HEK293 (cell line): Measurements from ENCODE around the gene SYNGR3.

Source experiments
- HOXD13 ChIP-seq: sonication (generic); formaldehyde crosslinking; IDR thresholded peaks from 2 replicates; pipeline ENCODE4 v1.8.0; 2022; ENCODE audit warnings: missing genetic modification reagents, borderline replicate concordance
- KLF10 ChIP-seq: fragments of 450-650 bp; IDR thresholded peaks from 2 replicates; pipeline ENCODE4 v1.5.1; 2018; ENCODE audit warnings: missing biosample characterization, mild to moderate bottlenecking, missing genetic modification characterization
- MYNN ChIP-seq: fragments of 450-650 bp; formaldehyde crosslinking; IDR thresholded peaks from 2 replicates; pipeline ENCODE4 v1.5.1; 2016; ENCODE audit warnings: missing biosample characterization, missing genetic modification characterization, borderline replicate concordance
- PRDM2 ChIP-seq: fragments of 450-650 bp; formaldehyde crosslinking; IDR thresholded peaks from 2 replicates; pipeline ENCODE4 v1.5.1; 2016; ENCODE audit warnings: missing biosample characterization, missing genetic modification characterization, borderline replicate concordance
- TCF7L2 ChIP-seq: IDR thresholded peaks from 2 replicates; pipeline ENCODE4 v1.6.1; 2011; ENCODE audit warnings: low read depth, mild to moderate bottlenecking, inconsistent platforms, low read length, moderate library complexity, borderline replicate concordance
- YY2 ChIP-seq: fragments of 450-650 bp; formaldehyde crosslinking; IDR thresholded peaks from 2 replicates; pipeline ENCODE4 v1.5.1; 2016; ENCODE audit warnings: missing biosample characterization, missing genetic modification characterization
- ZBTB20 ChIP-seq: fragments of 450-650 bp; formaldehyde crosslinking; IDR thresholded peaks from 2 replicates; pipeline ENCODE4 v1.5.1; 2016; ENCODE audit warnings: missing biosample characterization, missing genetic modification characterization
- ZBTB7A ChIP-seq: fragments of 450-650 bp; formaldehyde crosslinking; IDR thresholded peaks from 2 replicates; pipeline ENCODE4 v1.5.1; 2016; ENCODE audit warnings: low read depth, missing biosample characterization, missing genetic modification characterization
- ZNF155 ChIP-seq: fragments of 450-650 bp; formaldehyde crosslinking; IDR thresholded peaks from 2 replicates; pipeline ENCODE4 v1.5.1; 2016; ENCODE audit warnings: missing biosample characterization, missing genetic modification characterization
- ZNF184 ChIP-seq: fragments of 450-650 bp; IDR thresholded peaks from 2 replicates; pipeline ENCODE4 v1.5.1; 2018; ENCODE audit warnings: missing biosample characterization, mild to moderate bottlenecking, missing genetic modification characterization
- ZNF2 ChIP-seq: fragments of 450-650 bp; formaldehyde crosslinking; IDR thresholded peaks from 2 replicates; pipeline ENCODE4 v1.5.1; 2016; ENCODE audit warnings: missing biosample characterization, missing genetic modification characterization
- ZNF24 ChIP-seq: fragments of 450-650 bp; formaldehyde crosslinking; IDR thresholded peaks from 2 replicates; pipeline ENCODE4 v1.5.1; 2016; ENCODE audit warnings: missing biosample characterization, missing genetic modification characterization
- ZNF501 ChIP-seq: fragments of 450-650 bp; formaldehyde crosslinking; IDR thresholded peaks from 2 replicates; pipeline ENCODE4 v1.5.1; 2016; ENCODE audit warnings: missing biosample characterization, missing genetic modification characterization
- ZNF514 ChIP-seq: fragments of 450-650 bp; formaldehyde crosslinking; IDR thresholded peaks from 2 replicates; pipeline ENCODE4 v1.5.1; 2016; ENCODE audit warnings: missing biosample characterization, missing genetic modification characterization
- ZNF626 ChIP-seq: fragments of 450-650 bp; sonication (Bioruptor Pico); formaldehyde crosslinking; IDR thresholded peaks from 2 replicates; pipeline ENCODE4 v1.5.1; 2018; ENCODE audit warnings: missing biosample characterization, missing genetic modification characterization, inconsistent platforms
- ZNF837 ChIP-seq: fragments of 450-650 bp; formaldehyde crosslinking; IDR thresholded peaks from 2 replicates; pipeline ENCODE4 v1.5.1; 2016; ENCODE audit warnings: missing biosample characterization, missing genetic modification characterization
- ZNF843 ChIP-seq: fragments of 450-650 bp; formaldehyde crosslinking; IDR thresholded peaks from 2 replicates; pipeline ENCODE4 v1.5.1; 2016; ENCODE audit warnings: missing biosample characterization, missing genetic modification characterization
- ZXDB ChIP-seq: fragments of 450-650 bp; formaldehyde crosslinking; IDR thresholded peaks from 2 replicates; pipeline ENCODE4 v1.5.1; 2016; ENCODE audit warnings: missing biosample characterization, missing genetic modification characterization
- TF ChIP-seq, protein P1 (sequence below): fragments of 450-650 bp; formaldehyde crosslinking; IDR thresholded peaks from 2 replicates; pipeline ENCODE4 v1.5.1; 2016; ENCODE audit warnings: missing biosample characterization, missing genetic modification characterization
- TF ChIP-seq, protein P2 (sequence below): fragments of 450-650 bp; formaldehyde crosslinking; IDR thresholded peaks from 2 replicates; pipeline ENCODE4 v1.5.0; 2017; ENCODE audit warnings: missing biosample characterization, missing genetic modification characterization, borderline replicate concordance
- TF ChIP-seq, protein P3 (sequence below): fragments of 450-650 bp; formaldehyde crosslinking; IDR thresholded peaks from 2 replicates; pipeline ENCODE4 v1.5.1; 2016; ENCODE audit warnings: missing biosample characterization, missing genetic modification characterization, borderline replicate concordance
- TF ChIP-seq, protein P4 (sequence below): fragments of 450-650 bp; formaldehyde crosslinking; conservative IDR thresholded peaks from 2 replicates; pipeline ENCODE4 v1.5.1; 2016; ENCODE audit warnings: low read depth, missing biosample characterization, missing genetic modification characterization

The SYNGR3 gene

DNA sequence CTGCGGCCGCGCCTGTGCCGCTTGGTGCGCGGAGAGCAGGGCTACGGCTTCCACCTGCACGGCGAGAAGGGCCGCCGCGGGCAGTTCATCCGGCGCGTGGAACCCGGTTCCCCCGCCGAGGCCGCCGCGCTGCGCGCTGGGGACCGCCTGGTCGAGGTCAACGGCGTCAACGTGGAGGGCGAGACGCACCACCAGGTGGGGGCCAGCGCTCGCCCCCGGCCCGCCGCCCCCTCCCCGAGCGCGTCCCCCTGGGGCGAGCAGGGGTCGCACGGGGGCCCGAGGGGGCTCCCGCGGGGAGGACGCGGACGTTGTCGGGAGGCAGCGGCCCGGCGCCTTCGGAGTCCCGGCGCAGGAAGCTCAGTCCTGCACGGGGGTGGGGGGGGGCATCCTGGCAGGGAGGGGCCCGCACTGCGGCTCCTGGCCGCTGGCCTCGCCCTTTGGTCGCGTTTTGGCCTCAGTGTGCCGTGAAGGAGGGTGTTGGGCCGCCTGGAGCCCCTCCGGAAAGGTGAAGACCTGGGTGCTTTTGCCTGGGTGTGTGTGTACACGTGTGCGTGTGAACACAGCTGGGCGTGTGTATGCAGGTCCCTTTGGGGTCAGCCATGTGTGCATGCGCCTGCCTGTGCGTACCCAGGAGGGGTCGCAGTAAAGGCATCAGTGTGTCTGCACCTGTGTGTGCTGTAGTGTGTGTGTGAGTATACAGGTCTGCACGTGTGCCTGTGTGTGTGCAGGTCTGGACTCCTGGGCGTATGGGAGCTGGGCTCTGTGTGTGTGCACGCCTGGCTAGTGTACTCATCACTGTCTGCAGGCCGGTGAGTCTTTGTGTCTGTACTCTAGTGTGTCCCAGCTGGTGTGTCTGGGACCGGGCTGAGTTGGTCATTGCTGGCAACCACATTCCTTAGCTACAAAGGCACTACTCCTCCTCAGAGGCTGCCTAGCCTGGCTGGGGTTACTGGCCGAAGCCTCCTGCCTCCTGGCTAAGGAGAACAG, 37.5 kb downstream of the SYNGR3 start (continued):
- TF ChIP-seq ZNF184 (tag by site-specific recombination) (no peak), ZNF501 (tag by site-specific recombination) (no peak), ZNF626 (tag by site-specific recombination) (no peak), ZBTB20 (tag by site-specific recombination) (peak; percentile 58; the same call in 1 of the 2 replicates), HOXD13 (CRISPR knock-in tag) (no peak), PRDM2 (peak; percentile 90; the same call in 1 of the 2 replicates), ZNF24 (tag by site-specific recombination) (0 out of 2 replicates have a peak, but pooled peaks have one; percentile 26), MYNN (no peak), KLF10 (tag by site-specific recombination) (no peak; the same call in 1 of the 2 replicates), ZNF514 (tag by site-specific recombination) (no peak), ZXDB (no peak), ZNF837 (tag by site-specific recombination) (no peak), ZNF155 (tag by site-specific recombination) (no peak), ZNF843 (tag by site-specific recombination) (no peak), ZBTB7A (tag by site-specific recombination) (0 out of 2 replicates have a peak, but pooled peaks have one; percentile 33), ZNF2 (tag by site-specific recombination) (peak; percentile 82), YY2 (tag by site-specific recombination) (0 out of 2 replicates have a peak, but pooled peaks have one; percentile 28), TCF7L2 (no peak)
- TF ChIP-seq, protein P1, sequence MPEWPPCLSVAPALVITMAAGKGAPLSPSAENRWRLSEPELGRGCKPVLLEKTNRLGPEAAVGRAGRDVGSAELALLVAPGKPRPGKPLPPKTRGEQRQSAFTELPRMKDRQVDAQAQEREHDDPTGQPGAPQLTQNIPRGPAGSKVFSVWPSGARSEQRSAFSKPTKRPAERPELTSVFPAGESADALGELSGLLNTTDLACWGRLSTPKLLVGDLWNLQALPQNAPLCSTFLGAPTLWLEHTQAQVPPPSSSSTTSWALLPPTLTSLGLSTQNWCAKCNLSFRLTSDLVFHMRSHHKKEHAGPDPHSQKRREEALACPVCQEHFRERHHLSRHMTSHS, result peak; percentile 37; the same call in 1 of the 2 replicates
- TF ChIP-seq, protein P2, sequence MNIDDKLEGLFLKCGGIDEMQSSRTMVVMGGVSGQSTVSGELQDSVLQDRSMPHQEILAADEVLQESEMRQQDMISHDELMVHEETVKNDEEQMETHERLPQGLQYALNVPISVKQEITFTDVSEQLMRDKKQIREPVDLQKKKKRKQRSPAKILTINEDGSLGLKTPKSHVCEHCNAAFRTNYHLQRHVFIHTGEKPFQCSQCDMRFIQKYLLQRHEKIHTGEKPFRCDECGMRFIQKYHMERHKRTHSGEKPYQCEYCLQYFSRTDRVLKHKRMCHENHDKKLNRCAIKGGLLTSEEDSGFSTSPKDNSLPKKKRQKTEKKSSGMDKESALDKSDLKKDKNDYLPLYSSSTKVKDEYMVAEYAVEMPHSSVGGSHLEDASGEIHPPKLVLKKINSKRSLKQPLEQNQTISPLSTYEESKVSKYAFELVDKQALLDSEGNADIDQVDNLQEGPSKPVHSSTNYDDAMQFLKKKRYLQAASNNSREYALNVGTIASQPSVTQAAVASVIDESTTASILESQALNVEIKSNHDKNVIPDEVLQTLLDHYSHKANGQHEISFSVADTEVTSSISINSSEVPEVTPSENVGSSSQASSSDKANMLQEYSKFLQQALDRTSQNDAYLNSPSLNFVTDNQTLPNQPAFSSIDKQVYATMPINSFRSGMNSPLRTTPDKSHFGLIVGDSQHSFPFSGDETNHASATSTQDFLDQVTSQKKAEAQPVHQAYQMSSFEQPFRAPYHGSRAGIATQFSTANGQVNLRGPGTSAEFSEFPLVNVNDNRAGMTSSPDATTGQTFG, result no peak
- TF ChIP-seq, protein P3, sequence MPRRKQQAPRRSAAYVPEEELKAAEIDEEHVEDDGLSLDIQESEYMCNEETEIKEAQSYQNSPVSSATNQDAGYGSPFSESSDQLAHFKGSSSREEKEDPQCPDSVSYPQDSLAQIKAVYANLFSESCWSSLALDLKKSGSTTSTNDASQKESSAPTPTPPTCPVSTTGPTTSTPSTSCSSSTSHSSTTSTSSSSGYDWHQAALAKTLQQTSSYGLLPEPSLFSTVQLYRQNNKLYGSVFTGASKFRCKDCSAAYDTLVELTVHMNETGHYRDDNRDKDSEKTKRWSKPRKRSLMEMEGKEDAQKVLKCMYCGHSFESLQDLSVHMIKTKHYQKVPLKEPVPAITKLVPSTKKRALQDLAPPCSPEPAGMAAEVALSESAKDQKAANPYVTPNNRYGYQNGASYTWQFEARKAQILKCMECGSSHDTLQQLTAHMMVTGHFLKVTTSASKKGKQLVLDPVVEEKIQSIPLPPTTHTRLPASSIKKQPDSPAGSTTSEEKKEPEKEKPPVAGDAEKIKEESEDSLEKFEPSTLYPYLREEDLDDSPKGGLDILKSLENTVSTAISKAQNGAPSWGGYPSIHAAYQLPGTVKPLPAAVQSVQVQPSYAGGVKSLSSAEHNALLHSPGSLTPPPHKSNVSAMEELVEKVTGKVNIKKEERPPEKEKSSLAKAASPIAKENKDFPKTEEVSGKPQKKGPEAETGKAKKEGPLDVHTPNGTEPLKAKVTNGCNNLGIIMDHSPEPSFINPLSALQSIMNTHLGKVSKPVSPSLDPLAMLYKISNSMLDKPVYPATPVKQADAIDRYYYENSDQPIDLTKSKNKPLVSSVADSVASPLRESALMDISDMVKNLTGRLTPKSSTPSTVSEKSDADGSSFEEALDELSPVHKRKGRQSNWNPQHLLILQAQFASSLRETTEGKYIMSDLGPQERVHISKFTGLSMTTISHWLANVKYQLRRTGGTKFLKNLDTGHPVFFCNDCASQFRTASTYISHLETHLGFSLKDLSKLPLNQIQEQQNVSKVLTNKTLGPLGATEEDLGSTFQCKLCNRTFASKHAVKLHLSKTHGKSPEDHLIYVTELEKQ, result no peak
- TF ChIP-seq, protein P4, sequence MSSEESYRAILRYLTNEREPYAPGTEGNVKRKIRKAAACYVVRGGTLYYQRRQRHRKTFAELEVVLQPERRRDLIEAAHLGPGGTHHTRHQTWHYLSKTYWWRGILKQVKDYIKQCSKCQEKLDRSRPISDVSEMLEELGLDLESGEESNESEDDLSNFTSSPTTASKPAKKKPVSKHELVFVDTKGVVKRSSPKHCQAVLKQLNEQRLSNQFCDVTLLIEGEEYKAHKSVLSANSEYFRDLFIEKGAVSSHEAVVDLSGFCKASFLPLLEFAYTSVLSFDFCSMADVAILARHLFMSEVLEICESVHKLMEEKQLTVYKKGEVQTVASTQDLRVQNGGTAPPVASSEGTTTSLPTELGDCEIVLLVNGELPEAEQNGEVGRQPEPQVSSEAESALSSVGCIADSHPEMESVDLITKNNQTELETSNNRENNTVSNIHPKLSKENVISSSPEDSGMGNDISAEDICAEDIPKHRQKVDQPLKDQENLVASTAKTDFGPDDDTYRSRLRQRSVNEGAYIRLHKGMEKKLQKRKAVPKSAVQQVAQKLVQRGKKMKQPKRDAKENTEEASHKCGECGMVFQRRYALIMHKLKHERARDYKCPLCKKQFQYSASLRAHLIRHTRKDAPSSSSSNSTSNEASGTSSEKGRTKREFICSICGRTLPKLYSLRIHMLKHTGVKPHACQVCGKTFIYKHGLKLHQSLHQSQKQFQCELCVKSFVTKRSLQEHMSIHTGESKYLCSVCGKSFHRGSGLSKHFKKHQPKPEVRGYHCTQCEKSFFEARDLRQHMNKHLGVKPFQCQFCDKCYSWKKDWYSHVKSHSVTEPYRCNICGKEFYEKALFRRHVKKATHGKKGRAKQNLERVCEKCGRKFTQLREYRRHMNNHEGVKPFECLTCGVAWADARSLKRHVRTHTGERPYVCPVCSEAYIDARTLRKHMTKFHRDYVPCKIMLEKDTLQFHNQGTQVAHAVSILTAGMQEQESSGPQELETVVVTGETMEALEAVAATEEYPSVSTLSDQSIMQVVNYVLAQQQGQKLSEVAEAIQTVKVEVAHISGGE (tag by site-specific recombination), result no peak
